SK-N-SH treated with all-trans-retinoic acid at 6 μM for 48 hours (cell line): ENCODE measurements around the gene NYAP2.

Experiments used
- ATAC-seq: fragments of 200-7000 bp; cut with Tn5 transposase; 3 replicates; pipeline ENCODE4 v1.9.1; 2020; ENCODE audit warnings: mild to moderate bottlenecking, moderate library complexity
- ARNTL ChIP-seq: fragments of 450-650 bp; formaldehyde crosslinking; IDR thresholded peaks from 2 replicates; pipeline ENCODE4 v1.5.0; 2020; ENCODE audit warnings: low read depth, mild to moderate bottlenecking, moderate library complexity, borderline replicate concordance
- BACH2 ChIP-seq: fragments of 250-450 bp; sonication (Bioruptor Pico); IDR thresholded peaks from 2 replicates; pipeline ENCODE4 v1.9.0; 2021; ENCODE audit warnings: mild to moderate bottlenecking, borderline replicate concordance
- CREB5 ChIP-seq: fragments of 250-450 bp; sonication (Bioruptor Pico); IDR thresholded peaks from 2 replicates; pipeline ENCODE4 v1.5.1; 2020; ENCODE audit warnings: low read depth, mild to moderate bottlenecking, moderate library complexity
- CSDC2 ChIP-seq: fragments of 250-450 bp; sonication (Bioruptor Pico); IDR thresholded peaks from 2 replicates; pipeline ENCODE4 v1.5.0; 2020; ENCODE audit warnings: mild to moderate bottlenecking, moderate library complexity
- CSRNP3 ChIP-seq: fragments of 250-450 bp; sonication (Bioruptor Pico); IDR thresholded peaks from 2 replicates; pipeline ENCODE4 v1.5.1; 2021; ENCODE audit warnings: mild to moderate bottlenecking, moderate library complexity
- ESRRG ChIP-seq: fragments of 250-450 bp; sonication (Bioruptor Pico); IDR thresholded peaks from 2 replicates; pipeline ENCODE4 v1.6.1; 2021; ENCODE audit warnings: mild to moderate bottlenecking
- GLIS3 ChIP-seq: fragments of 250-450 bp; sonication (Bioruptor Pico); IDR thresholded peaks from 2 replicates; pipeline ENCODE4 v1.5.0; 2020; ENCODE audit warnings: mild to moderate bottlenecking, moderate library complexity
- ISL1 ChIP-seq: fragments of 250-450 bp; sonication (Bioruptor Pico); IDR thresholded peaks from 2 replicates; pipeline ENCODE4 v2.1.2; 2022; ENCODE audit warnings: mild to moderate bottlenecking, moderate library complexity
- OSR1 ChIP-seq: fragments of 250-450 bp; sonication (Bioruptor Pico); IDR thresholded peaks from 2 replicates; pipeline ENCODE4 v1.8.0; 2022; ENCODE audit warnings: moderate library complexity, mild to moderate bottlenecking, inconsistent platforms
- POU6F1 ChIP-seq: fragments of 250-450 bp; sonication (Bioruptor Pico); IDR thresholded peaks from 2 replicates; pipeline ENCODE4 v1.8.0; 2021; ENCODE audit warnings: low read depth, mild to moderate bottlenecking, moderate library complexity, borderline replicate concordance
- PPARA ChIP-seq: fragments of 250-450 bp; sonication (Bioruptor Pico); IDR thresholded peaks from 2 replicates; pipeline ENCODE4 v1.5.0; 2020; ENCODE audit warnings: mild to moderate bottlenecking, borderline replicate concordance
- RARB ChIP-seq: fragments of 250-450 bp; sonication (Bioruptor Pico); IDR thresholded peaks from 2 replicates; pipeline ENCODE4 v1.8.0; 2021; ENCODE audit warnings: mild to moderate bottlenecking, moderate library complexity
- TCF4 ChIP-seq: fragments of 250-450 bp; sonication (Bioruptor Pico); IDR thresholded peaks from 2 replicates; pipeline ENCODE4 v1.8.0; 2021; ENCODE audit warnings: mild to moderate bottlenecking, moderate library complexity, borderline replicate concordance
- TOX ChIP-seq: fragments of 250-450 bp; sonication (Bioruptor Pico); IDR thresholded peaks from 2 replicates; pipeline ENCODE4 v1.8.0; 2021; ENCODE audit warnings: mild to moderate bottlenecking, moderate library complexity, borderline replicate concordance
- ZFP30 ChIP-seq: fragments of 450-650 bp; formaldehyde crosslinking; IDR thresholded peaks from 2 replicates; pipeline ENCODE4 v1.5.0; 2022; ENCODE audit warnings: mild to moderate bottlenecking, moderate library complexity
- ZNF565 ChIP-seq: fragments of 450-650 bp; formaldehyde crosslinking; conservative IDR thresholded peaks from 2 replicates; pipeline ENCODE4 v1.5.0; 2020; ENCODE audit warnings: low read depth, mild to moderate bottlenecking, moderate library complexity
- ZNF70 ChIP-seq: fragments of 450-650 bp; formaldehyde crosslinking; IDR thresholded peaks from 2 replicates; pipeline ENCODE4 v1.5.0; 2020; ENCODE audit warnings: mild to moderate bottlenecking, moderate library complexity
- ZNF8 ChIP-seq: fragments of 450-650 bp; formaldehyde crosslinking; IDR thresholded peaks from 2 replicates; pipeline ENCODE4 v1.5.0; 2020; ENCODE audit warnings: mild to moderate bottlenecking, moderate library complexity

Gene NYAP2

GRCh38 chr2:225355788-225356187 is 43.7 kb upstream of the NYAP2 start (continued):
- no peak for TF ChIP-seq CSRNP3 (CRISPR knock-in tag)

GRCh38 chr2:225366731-225367130 is 32.8 kb upstream of the NYAP2 start:
- no peak for ATAC-seq
- TF ChIP-seq TOX (CRISPR knock-in tag) (no peak), CREB5 (no peak), TCF4 (CRISPR knock-in tag) (no peak)

- ATAC-seq, result no peak
- TF ChIP-seq ESRRG (no peak), BACH2 (CRISPR knock-in tag) (no peak), ZNF70 (CRISPR knock-in tag) (no peak), GLIS3 (CRISPR knock-in tag) (no peak), TOX (CRISPR knock-in tag) (no peak), ARNTL (CRISPR knock-in tag) (no peak), CSDC2 (CRISPR knock-in tag) (no peak), ISL1 (CRISPR knock-in tag) (no peak), POU6F1 (CRISPR knock-in tag) (no peak), RARB (CRISPR knock-in tag) (no peak)
- TF ChIP-seq, all 23 proteins: peak for 0
These were observed 32.0 kb upstream of the NYAP2 start for GRCh38 chr2:225367482-225367881.

GRCh38 chr2:225378984-225379383 is 20.5 kb upstream of the NYAP2 start:
- TF ChIP-seq POU6F1 (CRISPR knock-in tag) (no peak), ZNF70 (CRISPR knock-in tag) (no peak), ZNF8 (CRISPR knock-in tag) (no peak), OSR1 (CRISPR knock-in tag) (no peak), CSDC2 (CRISPR knock-in tag) (no peak), ISL1 (CRISPR knock-in tag) (no peak), ZFP30 (CRISPR knock-in tag) (no peak), CSRNP3 (CRISPR knock-in tag) (no peak), RARB (CRISPR knock-in tag) (no peak), PPARA (no peak), ZNF565 (CRISPR knock-in tag) (no peak), TCF4 (CRISPR knock-in tag) (no peak)
- no peak for ATAC-seq

GRCh38 chr2:225379856-225380255 is 19.7 kb upstream of the NYAP2 start:
- no peak for ATAC-seq
- TF ChIP-seq ISL1 (CRISPR knock-in tag) (no peak), BACH2 (CRISPR knock-in tag) (no peak)
